Retinal pigment epithelial cell (primary cell): Measurements from ENCODE around the gene TBXAS1.

ENCODE experiments used
- DNase-seq: peaks from one replicate; pipeline ENCODE4 v3.0.0-alpha.2; 2010; ENCODE audit warnings: low read depth
- H3K4me3 ChIP-seq: 2 replicates; pipeline ENCODE4 v1.5.1; 2011; ENCODE audit warnings: mild to moderate bottlenecking, low read length, control low read depth, moderate library complexity
- TF ChIP-seq, protein P1 (sequence below): conservative IDR thresholded peaks from 2 replicates; pipeline ENCODE4 v1.5.1; 2011; ENCODE audit warnings: low read depth, low read length, control low read depth, inconsistent platforms

Gene TBXAS1

DNA sequence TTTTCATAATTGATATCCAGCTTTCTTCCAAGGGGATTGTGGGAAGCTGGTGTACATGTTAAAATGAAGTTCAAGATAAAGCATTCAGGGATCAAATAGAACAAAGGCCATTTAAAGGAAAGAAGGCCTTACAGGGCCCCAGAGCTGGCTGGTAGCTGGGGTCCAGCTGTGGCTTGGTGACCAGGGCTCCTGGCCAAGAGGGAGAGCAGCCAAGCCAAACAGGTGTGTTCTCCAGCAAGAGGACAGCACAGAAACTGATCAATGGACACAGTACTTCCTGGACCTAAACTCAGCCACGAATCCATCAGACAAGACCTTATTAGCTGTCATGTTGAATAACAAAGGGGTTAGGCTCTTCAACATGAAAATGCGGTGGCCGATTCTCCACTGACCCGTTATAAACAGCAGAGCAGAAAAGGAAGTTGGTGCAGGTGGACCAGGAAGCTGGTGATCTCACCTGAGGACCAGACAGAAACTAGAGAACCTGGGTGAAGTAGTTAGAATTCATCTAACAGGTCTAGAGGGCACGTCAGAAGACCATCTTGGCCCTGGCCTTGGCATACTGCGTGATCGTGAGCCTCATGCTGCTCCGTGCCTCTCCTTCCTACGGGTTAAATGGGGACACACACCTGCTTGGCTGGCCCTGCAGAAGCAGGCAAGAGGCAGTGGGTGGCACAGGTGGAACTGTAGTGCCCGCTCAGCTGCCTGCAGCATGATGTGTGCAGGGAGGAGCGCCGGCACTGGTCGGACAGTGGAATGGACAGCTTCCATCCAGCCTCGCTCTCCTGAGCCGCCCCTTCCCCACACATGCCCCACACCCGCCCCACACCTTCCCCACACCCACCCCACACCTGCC, 179.9 kb downstream of the TBXAS1 start:
- no peak overlapping the region for H3K4me3 ChIP-seq
- TF ChIP-seq, protein P1, sequence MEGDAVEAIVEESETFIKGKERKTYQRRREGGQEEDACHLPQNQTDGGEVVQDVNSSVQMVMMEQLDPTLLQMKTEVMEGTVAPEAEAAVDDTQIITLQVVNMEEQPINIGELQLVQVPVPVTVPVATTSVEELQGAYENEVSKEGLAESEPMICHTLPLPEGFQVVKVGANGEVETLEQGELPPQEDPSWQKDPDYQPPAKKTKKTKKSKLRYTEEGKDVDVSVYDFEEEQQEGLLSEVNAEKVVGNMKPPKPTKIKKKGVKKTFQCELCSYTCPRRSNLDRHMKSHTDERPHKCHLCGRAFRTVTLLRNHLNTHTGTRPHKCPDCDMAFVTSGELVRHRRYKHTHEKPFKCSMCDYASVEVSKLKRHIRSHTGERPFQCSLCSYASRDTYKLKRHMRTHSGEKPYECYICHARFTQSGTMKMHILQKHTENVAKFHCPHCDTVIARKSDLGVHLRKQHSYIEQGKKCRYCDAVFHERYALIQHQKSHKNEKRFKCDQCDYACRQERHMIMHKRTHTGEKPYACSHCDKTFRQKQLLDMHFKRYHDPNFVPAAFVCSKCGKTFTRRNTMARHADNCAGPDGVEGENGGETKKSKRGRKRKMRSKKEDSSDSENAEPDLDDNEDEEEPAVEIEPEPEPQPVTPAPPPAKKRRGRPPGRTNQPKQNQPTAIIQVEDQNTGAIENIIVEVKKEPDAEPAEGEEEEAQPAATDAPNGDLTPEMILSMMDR, result no peak
- no peak for DNase-seq

DNA sequence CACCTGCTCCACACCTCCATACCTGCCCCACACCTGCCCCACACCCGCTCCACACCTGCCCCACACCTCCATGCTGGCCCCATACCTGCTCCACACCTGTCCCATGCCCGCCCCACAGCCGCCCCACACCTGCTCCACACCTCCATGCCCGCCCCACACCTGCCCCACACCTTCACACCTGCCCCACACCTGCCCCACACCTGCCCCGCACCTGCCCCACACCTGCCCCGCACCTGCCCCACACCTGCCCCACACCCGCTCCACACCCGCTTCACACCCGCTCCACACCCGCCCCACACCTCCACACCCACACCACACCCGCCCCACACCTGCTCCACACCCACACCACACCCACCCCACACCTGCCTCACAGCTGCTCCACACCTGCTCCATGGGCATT, 180.7 kb downstream of the TBXAS1 start:
- DNase-seq, result no peak
- TF ChIP-seq, protein P1, result no peak

DNA sequence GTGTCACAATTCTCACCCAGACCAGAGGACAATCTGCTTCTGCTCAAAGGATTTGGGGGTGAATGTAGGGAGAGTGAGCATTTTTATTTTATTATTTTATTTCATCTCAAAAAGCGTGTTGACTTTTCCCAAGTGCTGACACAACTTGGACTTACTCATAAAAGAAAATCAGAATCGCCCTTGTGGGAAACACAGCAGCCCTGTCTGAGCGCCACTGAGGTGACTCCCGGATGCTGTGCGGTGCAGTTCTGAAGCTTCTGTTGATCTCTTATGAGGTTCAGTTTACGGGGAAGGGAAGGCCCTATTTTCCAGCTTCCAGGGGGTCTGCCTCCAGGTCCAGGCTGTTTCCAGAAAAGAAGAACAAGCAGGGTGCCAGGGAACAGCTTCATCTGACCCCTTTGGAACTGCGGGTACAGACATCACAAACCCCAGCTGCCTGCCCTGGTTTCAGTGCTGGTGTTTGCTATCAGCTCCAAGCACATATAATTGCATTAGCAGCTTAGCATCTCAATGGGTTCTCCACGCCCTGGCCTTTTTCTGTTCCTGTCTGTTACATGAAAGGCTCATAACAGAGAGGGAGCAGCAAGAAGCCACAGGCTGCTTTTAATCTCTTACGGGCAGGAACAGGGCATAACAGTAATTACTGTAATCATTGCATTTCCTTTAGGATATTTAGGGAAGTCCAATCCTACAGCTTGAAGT, 181.3 kb downstream of the TBXAS1 start:
- TF ChIP-seq, protein P1, result no peak
- no peak for DNase-seq
- no peak overlapping the region for H3K4me3 ChIP-seq

More for the DNA sequence above, 180.7 kb downstream of the TBXAS1 start:
- H3K4me3 ChIP-seq, result no peak overlapping the region

DNA sequence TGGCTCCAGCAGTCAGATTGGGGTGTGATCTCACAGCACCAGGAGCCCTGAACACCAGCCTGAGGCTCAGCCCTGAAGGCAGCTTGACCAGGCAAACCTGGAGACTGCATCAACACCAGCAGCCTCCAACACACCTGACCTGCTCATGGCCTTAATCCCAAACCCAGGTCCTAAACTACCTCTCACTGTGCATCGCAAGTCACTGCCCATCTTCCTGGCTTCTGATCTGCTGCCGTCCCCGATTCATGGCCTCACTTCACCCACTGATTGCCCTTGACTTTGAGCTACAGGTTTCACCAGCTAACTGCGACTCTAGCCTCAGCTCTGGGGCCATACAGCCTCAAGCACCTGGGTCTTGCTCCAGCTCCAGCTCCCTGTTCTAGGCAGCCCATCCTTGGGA, 184.6 kb downstream of the TBXAS1 start:
- TF ChIP-seq, protein P1, result no peak
- H3K4me3 ChIP-seq, result no peak overlapping the region
- no peak for DNase-seq

DNA sequence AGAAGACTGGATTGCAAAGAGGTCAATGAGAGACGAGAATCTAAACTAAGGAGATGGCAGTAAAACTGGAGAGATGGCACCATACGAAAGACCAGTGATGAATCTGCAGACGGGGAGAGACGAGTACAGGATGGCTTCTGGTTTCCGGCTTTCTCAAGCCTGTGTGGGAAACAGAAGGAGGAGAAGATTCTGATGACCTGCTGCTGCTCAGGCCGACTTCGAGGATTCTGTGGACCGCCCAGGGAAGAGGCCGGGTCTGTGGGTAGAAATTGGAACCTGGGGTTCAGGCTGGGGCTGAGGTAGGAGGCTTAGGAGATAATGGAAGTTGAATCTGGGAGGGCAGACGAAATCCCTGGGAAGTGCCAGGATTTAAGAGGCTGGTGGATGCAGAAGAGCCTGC, 185.1 kb downstream of the TBXAS1 start:
- TF ChIP-seq, protein P1, result no peak
- no peak for DNase-seq
- H3K4me3 ChIP-seq, result no peak overlapping the region

DNA sequence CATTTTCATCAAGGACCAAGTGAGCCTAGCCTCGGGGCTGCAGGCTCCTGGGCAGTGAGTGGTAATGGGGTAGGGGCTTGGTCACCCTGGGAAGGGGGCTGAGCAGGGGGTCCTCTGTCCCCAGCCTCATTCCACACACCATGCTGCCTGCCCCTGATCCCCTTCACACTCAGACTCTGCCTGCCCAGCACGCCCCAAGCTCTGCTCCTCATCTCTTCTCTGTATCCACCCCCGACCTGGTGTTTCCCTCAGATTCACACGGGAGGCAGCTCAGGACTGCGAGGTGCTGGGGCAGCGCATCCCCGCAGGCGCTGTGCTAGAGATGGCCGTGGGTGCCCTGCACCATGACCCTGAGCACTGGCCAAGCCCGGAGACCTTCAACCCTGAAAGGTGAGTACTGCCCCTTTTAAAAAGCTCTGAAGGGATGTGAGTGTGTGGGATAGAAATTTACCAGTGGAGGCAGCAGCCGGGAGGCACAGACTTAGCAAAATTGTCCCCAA, 186.5 kb downstream of the TBXAS1 start:
- DNase-seq, result no peak
- H3K4me3 ChIP-seq, result no peak overlapping the region
- TF ChIP-seq, protein P1, result no peak
